ENCODE measurements around the gene AACS.

AACS gene

DNA sequence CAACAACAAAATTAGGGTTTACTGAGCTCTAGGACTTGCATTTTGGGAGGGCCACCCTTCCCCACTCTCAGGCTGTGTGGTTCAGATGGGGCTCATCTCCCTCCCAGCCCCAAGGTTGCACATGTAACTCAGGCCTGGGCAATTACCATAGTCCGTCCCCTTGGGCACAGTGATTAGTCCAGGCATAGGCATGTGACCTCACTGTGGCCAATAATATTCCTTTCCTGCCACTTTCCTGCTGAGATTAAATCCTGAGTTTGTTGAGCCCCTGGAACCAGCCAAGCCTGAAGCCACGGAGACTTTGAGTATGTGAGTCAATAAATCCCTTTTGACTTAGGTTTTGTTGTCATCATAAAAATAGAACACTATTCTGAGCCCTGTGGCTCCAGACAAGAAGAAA is 113.0 kb downstream of the AACS start:
- Histone ChIP-seq H3K27ac (ENCODE audit: low read depth, low read length) (no peak overlapping the region), H3K4me1 (ENCODE audit: control insufficient read depth, insufficient read depth, low read length) (no peaks in the 10 kb centered on the region), H3K27me3 (ENCODE audit: control insufficient read depth, insufficient read depth, low read length) (no peaks in the 10 kb centered on the region), H3K4me3 (ENCODE audit: low read length) (no peak overlapping the region), H3K36me3 (ENCODE audit: control insufficient read depth, insufficient read depth, low read length) (no peaks in the 10 kb centered on the region), H3K9ac (ENCODE audit: low read length) (no peak overlapping the region)

DNA sequence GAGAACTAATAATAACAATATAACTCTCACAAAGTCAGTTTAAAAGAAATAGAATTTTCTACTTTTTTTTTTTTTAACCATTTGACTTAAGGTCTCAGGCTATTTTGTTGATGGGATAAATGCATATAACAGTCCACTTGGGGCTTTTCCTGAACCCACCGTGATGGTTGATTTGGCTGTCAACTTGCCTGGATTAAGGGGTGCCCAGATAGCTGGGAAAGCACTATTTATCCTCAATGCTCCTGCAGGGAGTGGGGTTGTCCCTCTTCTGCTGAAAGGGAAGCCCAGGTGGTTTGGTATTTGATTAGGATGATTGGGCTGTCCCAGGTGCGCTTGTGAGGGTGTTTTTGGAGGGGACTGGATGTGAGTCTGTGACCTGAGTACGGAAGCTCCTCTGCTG is 114.9 kb downstream of the AACS start:
- H3K4me3 ChIP-seq (ENCODE audit: low read length), result no peak overlapping the region
- H3K36me3 ChIP-seq (ENCODE audit: control insufficient read depth, insufficient read depth, low read length), result no peaks in the 10 kb centered on the region
- H3K27ac ChIP-seq (ENCODE audit: low read depth, low read length), result no peak overlapping the region
- H3K9ac ChIP-seq (ENCODE audit: low read length), result no peak overlapping the region
- H3K4me1 ChIP-seq (ENCODE audit: control insufficient read depth, insufficient read depth, low read length), result no peaks in the 10 kb centered on the region
- H3K27me3 ChIP-seq (ENCODE audit: control insufficient read depth, insufficient read depth, low read length), result peaks cover 7% of the 10 kb centered on the region

- Histone ChIP-seq H3K4me3 (ENCODE audit: low read length) (no peak overlapping the region), H3K27ac (ENCODE audit: low read depth, low read length) (no peak overlapping the region), H3K27me3 (ENCODE audit: control insufficient read depth, insufficient read depth, low read length) (peaks cover 7% of the 10 kb centered on the region), H3K36me3 (ENCODE audit: control insufficient read depth, insufficient read depth, low read length) (no peaks in the 10 kb centered on the region), H3K4me1 (ENCODE audit: control insufficient read depth, insufficient read depth, low read length) (no peaks in the 10 kb centered on the region), H3K9ac (ENCODE audit: low read length) (no peak overlapping the region)
Observed at GRCh38 chr12:125181107-125181506, 115.9 kb downstream of the AACS start.

- H3K9ac ChIP-seq (ENCODE audit: low read length), result no peak overlapping the region
- peaks cover 7% of the 10 kb centered on the region for H3K27me3 ChIP-seq (ENCODE audit: control insufficient read depth, insufficient read depth, low read length)
- no peak overlapping the region for H3K4me3 ChIP-seq (ENCODE audit: low read length)
- H3K4me1 ChIP-seq (ENCODE audit: control insufficient read depth, insufficient read depth, low read length), result no peaks in the 10 kb centered on the region
- no peaks in the 10 kb centered on the region for H3K36me3 ChIP-seq (ENCODE audit: control insufficient read depth, insufficient read depth, low read length)
- no peak overlapping the region for H3K27ac ChIP-seq (ENCODE audit: low read depth, low read length)
Observed at GRCh38 chr12:125183187-125184067, 118.2 kb downstream of the AACS start.

DNA sequence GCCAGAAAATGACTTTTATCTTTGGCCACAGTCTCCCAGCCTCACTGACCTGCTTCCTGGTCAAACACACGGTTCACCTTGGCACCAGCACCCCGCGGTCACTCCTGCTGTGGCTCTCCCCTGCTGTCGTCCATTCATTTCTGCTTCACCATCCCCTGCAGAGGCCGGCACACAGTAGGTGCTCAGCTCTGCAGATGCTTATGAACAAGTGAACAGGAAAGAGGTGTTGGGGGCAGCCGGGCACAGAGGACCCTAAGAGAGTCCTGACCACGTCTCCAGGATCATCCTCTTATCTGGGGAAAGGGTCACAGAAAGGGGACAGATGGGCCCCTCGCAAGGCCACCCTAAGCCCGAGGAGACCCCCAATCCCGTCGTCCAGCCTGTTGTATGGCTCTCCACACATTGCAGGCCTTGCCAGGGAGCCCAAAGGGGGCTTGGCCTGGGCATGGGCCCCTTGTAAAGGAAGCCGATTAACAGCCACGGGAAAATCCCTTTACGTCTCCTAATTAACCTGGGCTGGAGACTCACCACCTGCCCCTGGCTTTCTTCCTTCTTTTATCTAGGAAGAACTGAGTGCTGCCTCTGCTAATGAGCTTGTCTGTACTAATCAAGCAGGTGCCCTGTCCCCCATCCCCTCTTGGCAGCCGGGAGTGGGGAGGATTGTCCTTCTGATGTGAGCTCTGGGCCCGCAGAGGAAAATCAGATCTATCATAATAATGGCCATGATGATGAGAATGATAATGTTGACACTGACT is 119.2 kb downstream of the AACS start:
- H3K36me3 ChIP-seq (ENCODE audit: control insufficient read depth, insufficient read depth, low read length), result no peaks in the 10 kb centered on the region
- peaks cover 13% of the 10 kb centered on the region for H3K27me3 ChIP-seq (ENCODE audit: control insufficient read depth, insufficient read depth, low read length)
- H3K4me3 ChIP-seq (ENCODE audit: low read length), result no peak overlapping the region
- no peak overlapping the region for H3K9ac ChIP-seq (ENCODE audit: low read length)
- no peaks in the 10 kb centered on the region for H3K4me1 ChIP-seq (ENCODE audit: control insufficient read depth, insufficient read depth, low read length)
- H3K27ac ChIP-seq (ENCODE audit: low read depth, low read length), result no peak overlapping the region

DNA sequence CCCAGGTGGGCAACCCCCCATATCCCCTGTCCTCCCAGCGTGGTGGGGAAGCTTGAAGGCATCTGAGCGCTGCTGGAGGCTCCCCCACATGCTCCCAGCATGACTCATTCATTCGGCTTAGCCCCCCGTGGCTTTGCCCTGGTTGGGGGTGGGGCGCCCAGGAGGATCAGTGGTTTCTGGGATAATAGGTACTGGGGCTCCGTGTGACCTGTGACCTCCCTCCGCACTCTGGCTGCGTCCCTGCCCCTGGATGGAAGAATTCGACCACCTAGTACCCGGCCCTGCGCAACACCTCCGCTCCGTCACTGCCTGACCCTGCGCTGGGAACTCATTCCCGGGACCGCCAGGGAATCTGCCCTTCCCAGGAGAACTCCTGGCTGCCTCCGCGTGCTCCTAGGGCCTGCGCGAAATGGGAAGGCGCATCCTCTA is 120.1 kb downstream of the AACS start:
- no peak overlapping the region for H3K9ac ChIP-seq (ENCODE audit: low read length)
- no peaks in the 10 kb centered on the region for H3K36me3 ChIP-seq (ENCODE audit: control insufficient read depth, insufficient read depth, low read length)
- peaks cover 21% of the 10 kb centered on the region for H3K27me3 ChIP-seq (ENCODE audit: control insufficient read depth, insufficient read depth, low read length)
- no peak overlapping the region for H3K27ac ChIP-seq (ENCODE audit: low read depth, low read length)
- H3K4me3 ChIP-seq (ENCODE audit: low read length), result no peak overlapping the region
- H3K4me1 ChIP-seq (ENCODE audit: control insufficient read depth, insufficient read depth, low read length), result no peaks in the 10 kb centered on the region

DNA sequence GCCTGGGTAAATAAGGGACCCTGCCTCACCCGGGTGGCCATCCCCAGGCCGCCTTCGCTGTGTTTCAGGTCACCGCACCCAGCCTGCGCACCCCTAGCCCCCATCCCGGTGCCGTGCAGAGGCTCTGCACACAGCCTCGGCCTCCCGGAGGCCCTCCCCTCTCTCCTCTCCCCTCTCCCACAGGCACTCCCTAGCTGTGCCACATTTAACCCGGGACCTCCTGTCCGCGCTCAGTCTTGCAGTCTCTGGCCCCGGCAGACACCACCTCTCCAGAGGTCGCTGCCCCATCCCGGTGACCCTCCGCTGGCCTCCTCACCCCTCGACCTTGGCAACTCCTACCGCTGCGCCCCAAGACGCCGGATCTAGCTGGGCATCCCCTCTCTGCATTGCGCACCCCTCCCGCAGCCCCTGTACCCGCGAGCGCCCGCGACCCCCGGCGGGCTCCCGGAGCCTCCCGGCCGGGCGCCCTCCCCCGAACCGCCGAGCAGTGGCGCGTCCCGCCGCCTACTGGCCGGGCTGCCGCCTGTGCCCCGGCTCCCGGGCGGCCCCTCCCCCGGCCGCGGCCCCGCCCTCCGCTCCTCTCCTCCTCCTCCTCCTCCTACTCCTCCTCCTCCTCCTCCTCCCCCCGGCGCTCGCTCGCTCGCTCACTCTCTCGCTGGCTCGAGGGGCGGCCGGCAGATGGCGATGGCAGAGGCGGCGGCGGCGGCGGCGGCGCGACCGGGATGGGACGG is 120.7 kb downstream of the AACS start, which contains the start of gene TMEM132B:
TMEM132B (plus strand) TSS at position 647 of the 731 bp plus-strand sequence.
- Histone ChIP-seq H3K36me3 (ENCODE audit: control insufficient read depth, insufficient read depth, low read length) (no peaks in the 10 kb centered on the region), H3K4me1 (ENCODE audit: control insufficient read depth, insufficient read depth, low read length) (no peaks in the 10 kb centered on the region), H3K4me3 (ENCODE audit: low read length) (peak within 1 kb of the TSS; percentile 47), H3K27ac (ENCODE audit: low read depth, low read length) (no peak within 1 kb of the TSS), H3K27me3 (ENCODE audit: control insufficient read depth, insufficient read depth, low read length) (peaks cover 21% of the 10 kb centered on the region), H3K9ac (ENCODE audit: low read length) (no peak within 1 kb of the TSS)

GRCh38 chr12:125186471-125187147 is 121.4 kb downstream of the AACS start:
- peaks cover 21% of the 10 kb centered on the region for H3K27me3 ChIP-seq (ENCODE audit: control insufficient read depth, insufficient read depth, low read length)
- no peak overlapping the region for H3K27ac ChIP-seq (ENCODE audit: low read depth, low read length)
- H3K4me3 ChIP-seq (ENCODE audit: low read length), result peak overlapping the region; percentile 33
- H3K4me1 ChIP-seq (ENCODE audit: control insufficient read depth, insufficient read depth, low read length), result no peaks in the 10 kb centered on the region
- H3K36me3 ChIP-seq (ENCODE audit: control insufficient read depth, insufficient read depth, low read length), result no peaks in the 10 kb centered on the region
- H3K9ac ChIP-seq (ENCODE audit: low read length), result no peak overlapping the region

- H3K27ac ChIP-seq (ENCODE audit: low read depth, low read length), result no peak overlapping the region
- peak overlapping the region; percentile 33 for H3K4me3 ChIP-seq (ENCODE audit: low read length)
- no peaks in the 10 kb centered on the region for H3K4me1 ChIP-seq (ENCODE audit: control insufficient read depth, insufficient read depth, low read length)
- no peaks in the 10 kb centered on the region for H3K36me3 ChIP-seq (ENCODE audit: control insufficient read depth, insufficient read depth, low read length)
- H3K27me3 ChIP-seq (ENCODE audit: control insufficient read depth, insufficient read depth, low read length), result peaks cover 21% of the 10 kb centered on the region
- no peak overlapping the region for H3K9ac ChIP-seq (ENCODE audit: low read length)
Observed at GRCh38 chr12:125187148-125187745, 122.0 kb downstream of the AACS start.

DNA sequence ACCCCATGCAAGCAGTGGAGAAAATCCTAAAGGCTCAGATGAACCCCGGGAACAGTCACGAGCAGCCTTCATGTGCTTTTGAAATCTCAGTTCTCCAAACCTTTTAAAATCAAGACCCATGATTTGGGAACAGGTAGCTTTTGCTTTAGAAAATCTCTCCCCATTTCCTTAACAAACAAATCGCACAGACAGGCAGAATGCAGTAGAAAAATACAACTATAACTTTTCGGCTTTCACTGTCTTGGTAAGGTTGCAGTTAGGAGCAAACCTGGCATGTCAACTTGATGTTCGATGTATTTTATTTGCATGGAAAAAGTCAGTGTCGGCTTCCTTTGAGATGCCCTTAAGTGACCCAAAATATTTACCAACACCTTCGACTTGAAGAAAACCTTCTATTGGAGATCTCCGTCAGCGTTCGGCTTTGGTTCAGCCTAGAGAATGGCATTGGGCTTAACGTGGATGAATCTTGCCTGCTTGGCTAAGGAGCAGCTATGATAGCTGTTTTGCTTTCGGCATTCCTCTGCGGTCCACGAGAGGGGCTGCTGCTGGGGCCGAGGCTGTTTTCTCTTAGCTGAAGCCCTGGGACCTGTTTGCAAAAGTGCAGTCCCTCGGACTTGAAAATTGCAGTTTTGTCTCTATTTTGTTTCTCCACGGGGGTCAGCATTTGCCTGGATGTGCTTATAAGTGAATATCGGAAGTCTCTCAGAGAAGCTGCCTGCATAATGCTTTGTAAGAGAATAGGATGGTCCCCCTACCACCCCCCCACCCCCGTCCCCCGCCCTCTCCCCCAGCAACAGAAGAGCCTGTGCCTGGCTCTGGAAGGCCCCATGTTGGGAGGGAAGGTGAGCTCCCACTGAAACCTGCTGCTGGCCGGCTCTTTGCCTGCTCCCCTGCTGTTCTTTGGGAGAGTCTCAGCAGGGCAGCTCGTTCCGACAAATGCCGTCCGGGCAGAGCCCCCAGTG is 122.8 kb downstream of the AACS start:
- Histone ChIP-seq H3K4me1 (ENCODE audit: control insufficient read depth, insufficient read depth, low read length) (no peaks in the 10 kb centered on the region), H3K9ac (ENCODE audit: low read length) (no peak overlapping the region), H3K4me3 (ENCODE audit: low read length) (peak overlapping the region; percentile 15), H3K27ac (ENCODE audit: low read depth, low read length) (no peak overlapping the region), H3K27me3 (ENCODE audit: control insufficient read depth, insufficient read depth, low read length) (peaks cover 24% of the 10 kb centered on the region), H3K36me3 (ENCODE audit: control insufficient read depth, insufficient read depth, low read length) (no peaks in the 10 kb centered on the region)

DNA sequence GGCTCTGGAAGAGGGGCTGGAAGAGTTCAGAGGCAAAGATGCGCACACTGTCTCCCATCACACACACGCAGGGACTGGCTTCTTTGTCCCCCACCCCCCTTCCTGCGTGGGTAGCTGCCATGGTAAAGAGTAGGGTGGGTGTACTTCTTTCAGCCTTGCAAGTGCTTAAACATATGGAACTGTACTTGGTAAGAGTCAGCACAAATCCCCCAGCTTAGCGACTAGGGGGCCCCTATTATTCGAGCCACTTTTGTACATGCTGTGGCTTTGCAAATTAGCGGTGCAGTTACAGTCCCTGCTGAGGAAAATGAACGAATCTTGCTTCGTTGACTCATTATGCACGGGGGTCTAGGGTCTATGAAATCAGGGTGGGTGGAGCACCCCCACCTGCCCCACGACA is 123.8 kb downstream of the AACS start:
- Histone ChIP-seq H3K27ac (ENCODE audit: low read depth, low read length) (no peak overlapping the region), H3K4me1 (ENCODE audit: control insufficient read depth, insufficient read depth, low read length) (no peaks in the 10 kb centered on the region), H3K36me3 (ENCODE audit: control insufficient read depth, insufficient read depth, low read length) (no peaks in the 10 kb centered on the region), H3K27me3 (ENCODE audit: control insufficient read depth, insufficient read depth, low read length) (peaks cover 28% of the 10 kb centered on the region), H3K4me3 (ENCODE audit: low read length) (no peak overlapping the region), H3K9ac (ENCODE audit: low read length) (no peak overlapping the region)

Data from rectal smooth muscle tissue (tissue), 1 donor.